GM19463 (cell line): ENCODE results near the gene SRBD1.
"Not testable (repeated sequence)": the region's sequence is repeated elsewhere in the genome, so short reads cannot be mapped to it uniquely, and the experiment has no call there.

Source experiments
- ATAC-seq: cut with Tn5 transposase; IDR thresholded peaks from one replicate; pipeline ENCODE4 v1.9.1; 2021; ENCODE audit warnings: mild to moderate bottlenecking, moderate library complexity; ENCODE audit not compliant: unreplicated experiment

Gene SRBD1

GRCh38 chr2:45436456-45436855 is 174.6 kb downstream of the SRBD1 start:
- ATAC-seq = no peak

- ATAC-seq = no peak
Observed at GRCh38 chr2:45435316-45435715, 175.8 kb downstream of the SRBD1 start.

- no peak for ATAC-seq
Observed at GRCh38 chr2:45433363-45433762, 177.7 kb downstream of the SRBD1 start.

GRCh38 chr2:45432406-45432805 is 178.7 kb downstream of the SRBD1 start:
- no peak for ATAC-seq

- ATAC-seq = not testable (repeated sequence)
Observed at GRCh38 chr2:45426025-45426424, 185.0 kb downstream of the SRBD1 start.

- ATAC-seq = no peak
Observed at GRCh38 chr2:45422921-45423320, 188.1 kb downstream of the SRBD1 start.

- no peak for ATAC-seq
Observed at GRCh38 chr2:45418532-45418931, 192.5 kb downstream of the SRBD1 start.

- no peak for ATAC-seq
Observed at GRCh38 chr2:45415534-45416123, 195.4 kb downstream of the SRBD1 start.

GRCh38 chr2:45412754-45413379 is 198.2 kb downstream of the SRBD1 start:
- ATAC-seq = no peak

GRCh38 chr2:45409677-45410076 is 201.4 kb downstream of the SRBD1 start:
- ATAC-seq = no peak

GRCh38 chr2:45406621-45407020 is 204.4 kb downstream of the SRBD1 start:
- no peak for ATAC-seq

- no peak for ATAC-seq
Observed at GRCh38 chr2:45404807-45405297, 206.2 kb downstream of the SRBD1 start.

GRCh38 chr2:45403036-45403435 is 208.0 kb downstream of the SRBD1 start:
- no peak for ATAC-seq

GRCh38 chr2:45401431-45401922 is 209.6 kb downstream of the SRBD1 start:
- no peak for ATAC-seq

GRCh38 chr2:45399040-45399784 is 211.9 kb downstream of the SRBD1 start:
- ATAC-seq = no peak

GRCh38 chr2:45397292-45397691 is 213.8 kb downstream of the SRBD1 start:
- no peak for ATAC-seq

GRCh38 chr2:45396671-45397070 is 214.4 kb downstream of the SRBD1 start:
- no peak for ATAC-seq

GRCh38 chr2:45394842-45395241 is 216.2 kb downstream of the SRBD1 start:
- no peak for ATAC-seq

- no peak for ATAC-seq
Observed at GRCh38 chr2:45394216-45394615, 216.9 kb downstream of the SRBD1 start.

- ATAC-seq = no peak
Observed at GRCh38 chr2:45391866-45392265, 219.2 kb downstream of the SRBD1 start.

GRCh38 chr2:45390861-45391260 is 220.2 kb downstream of the SRBD1 start:
- no peak for ATAC-seq

GRCh38 chr2:45390441-45390840 is 220.6 kb downstream of the SRBD1 start:
- no peak for ATAC-seq
